Vagina (tissue), 2 donors: ENCODE measurements around the gene PTGDS. TPM values are rescaled to one million over a fixed set of nuclear protein-coding genes. Genes with fewer than 3 reads are reported as not detected.

Experiments used
- DNase-seq, 2 donors: peaks; one replicate each; pipeline ENCODE4 v3.0.0-alpha.2; 2017; ENCODE audit errors: extremely low spot score in 2 of 2
- H3K27ac ChIP-seq: fragments of 200-600 bp; sonication (generic); one replicate; pipeline ENCODE4 v1.5.1; 2019
- H3K27me3 ChIP-seq: fragments of 200-600 bp; sonication (generic); one replicate; pipeline ENCODE4 v1.5.1; 2019
- H3K36me3 ChIP-seq, 2 donors: fragments of 200-600 bp; sonication (generic); one replicate each; pipeline ENCODE4 v1.5.1; 2017 to 2019
- H3K4me1 ChIP-seq: fragments of 200-600 bp; sonication (generic); one replicate; pipeline ENCODE4 v1.5.1; 2019
- H3K4me3 ChIP-seq, 2 donors: fragments of 200-600 bp; sonication (generic); 1 replicate in 1 of 2; 2 replicates in 1 of 2; pipeline ENCODE4 v1.5.1; 2016 to 2019
- H3K9me3 ChIP-seq: fragments of 200-600 bp; sonication (generic); one replicate; pipeline ENCODE4 v1.5.1; 2019
- CTCF ChIP-seq, 3 experiments: fragments of 450-650 bp in 2 of 3; fragments of 200-600 bp in 1 of 3; sonication (generic) in 1 of 3; IDR thresholded peaks; one replicate each; pipeline ENCODE4 v1.5.1; 2017 to 2019; ENCODE audit warnings: antibody characterized with exemption in 3 of 3, mild to moderate bottlenecking in 2 of 3, moderate library complexity in 2 of 3
- POLR2A ChIP-seq, 2 donors: fragments of 450-650 bp; IDR thresholded peaks; one replicate each; pipeline ENCODE4 v1.6.1; 2017; ENCODE audit warnings: antibody characterized with exemption in 2 of 2, mild to moderate bottlenecking in 2 of 2, moderate library complexity in 2 of 2
- POLR2AphosphoS5 ChIP-seq, 2 donors: sonication (generic); formaldehyde crosslinking; IDR thresholded peaks; one replicate each; pipeline ENCODE4 v1.9.0; 2017; ENCODE audit warnings: antibody characterized with exemption in 2 of 2, mild to moderate bottlenecking in 2 of 2, low read depth in 1 of 2; ENCODE audit not compliant: insufficient read depth in 1 of 2
- intact Hi-C: fragments of 100-400 bp; cut with DNase I; formaldehyde crosslinking; loops from one replicate; pipeline ENCODE4 v1.15.1; 2023
- total RNA-seq: library from RNA; depleted of rRNA; stranded (reverse); fragments of >200 nt; gene quantifications from one replicate; pipeline ENCODE4 v1.2.3, GENCODE V29; 2016

PTGDS gene
- total RNA-seq, 1 donor from 2014 or later, result 301 TPM

GRCh38 chr9:136935651-136936050 is 41.7 kb upstream of the PTGDS start:
- Histone ChIP-seq H3K4me1 (no peaks in the 10 kb centered on the region), H3K27me3 (no peaks in the 10 kb centered on the region), H3K9me3 (no peaks in the 10 kb centered on the region), H3K27ac (no peak overlapping the region), H3K4me3 (no peak overlapping the region), H3K36me3 (peaks cover 0 to 10% of the 10 kb centered on the region in 2 donors)
- TF ChIP-seq POLR2AphosphoS5 (IDR thresholded peaks at IDR 0.05; ENCODE audit: insufficient read depth in 1 of 2, low read depth in 1 of 2) (no peak), POLR2A (IDR thresholded peaks at IDR 0.05) (no peak), CTCF (IDR thresholded peaks at IDR 0.05) (no peak)
- no peak for DNase-seq
- intact Hi-C loops, result no loop called here

GRCh38 chr9:136936645-136937170 is 40.6 kb upstream of the PTGDS start:
- Histone ChIP-seq H3K4me3 (no peak overlapping the region), H3K36me3 (peaks cover 0 to 21% of the 10 kb centered on the region in 2 donors), H3K4me1 (no peaks in the 10 kb centered on the region), H3K27ac (no peak overlapping the region), H3K27me3 (no peaks in the 10 kb centered on the region), H3K9me3 (no peaks in the 10 kb centered on the region)
- intact Hi-C loops, result no loop called here
- no peak for TF ChIP-seq POLR2AphosphoS5 (IDR thresholded peaks at IDR 0.05; ENCODE audit: insufficient read depth in 1 of 2, low read depth in 1 of 2)
- TF ChIP-seq CTCF (IDR thresholded peaks at IDR 0.05), result no peak
- no peak for TF ChIP-seq POLR2A (IDR thresholded peaks at IDR 0.05)
- no peak for DNase-seq

- DNase-seq, result no peak
- no peak overlapping the region for H3K27ac ChIP-seq
- intact Hi-C loops, result no loop called here
- peaks cover 1% of the 10 kb centered on the region for H3K4me1 ChIP-seq
- no peaks in the 10 kb centered on the region for H3K9me3 ChIP-seq
- TF ChIP-seq CTCF (IDR thresholded peaks at IDR 0.05) (no peak), POLR2A (IDR thresholded peaks at IDR 0.05) (no peak), POLR2AphosphoS5 (IDR thresholded peaks at IDR 0.05; ENCODE audit: insufficient read depth in 1 of 2, low read depth in 1 of 2) (no peak)
- peaks cover 0 to 28% of the 10 kb centered on the region in 2 donors for H3K36me3 ChIP-seq
- no peak overlapping the region for H3K4me3 ChIP-seq
- H3K27me3 ChIP-seq, result no peaks in the 10 kb centered on the region
Observed at GRCh38 chr9:136937186-136938001, 39.9 kb upstream of the PTGDS start.

- DNase-seq, result no peak
- no peak for TF ChIP-seq CTCF (IDR thresholded peaks at IDR 0.05)
- no peak for TF ChIP-seq POLR2A (IDR thresholded peaks at IDR 0.05)
- TF ChIP-seq POLR2AphosphoS5 (IDR thresholded peaks at IDR 0.05; ENCODE audit: insufficient read depth in 1 of 2, low read depth in 1 of 2), result no peak
- intact Hi-C loops, result no loop called here
- peaks cover 15% of the 10 kb centered on the region for H3K4me1 ChIP-seq
- no peaks in the 10 kb centered on the region for H3K27me3 ChIP-seq
- H3K4me3 ChIP-seq, result no peak overlapping the region
- no peaks in the 10 kb centered on the region for H3K9me3 ChIP-seq
- H3K27ac ChIP-seq, result no peak overlapping the region
- peaks cover 0 to 38% of the 10 kb centered on the region in 2 donors for H3K36me3 ChIP-seq
Observed at GRCh38 chr9:136939431-136939995, 37.8 kb upstream of the PTGDS start.
